ENCODE results near the gene GDF7. TPM values are rescaled to one million over a fixed set of nuclear protein-coding genes. Genes with fewer than 3 reads are reported as not detected.

GDF7 gene
- total and polyA plus RNA-seq, 2 of the 8 experiments (the other 6 are each of a cell fraction or from before 2014, with no cell fraction given), result 0.04 to 0.06 TPM

- WGBS, 2 experiments (ENCODE audit: extremely low coverage in 1 of 2, insufficient coverage in 1 of 2, insufficient read length in 1 of 2, insufficient replicate concordance in 2 of 2, low coverage in 1 of 2, low lambda C conversion rate in 2 of 2, missing lambda C conversion rate in 1 of 2), result 86% methylated on average over 8 of the region's 8 CpGs; no CpG with 5 or more reads in 1 of the 2 experiments
- H3K9me3 ChIP-seq (ENCODE audit: insufficient read depth in 2 of 2, low read depth in 1 of 2, low read length in 1 of 2), result no peaks in the 10 kb centered on the region
- peaks cover 0 to under 1% of the 10 kb centered on the region in 2 experiments for H4K20me1 ChIP-seq (replicated peaks in 1 of 2; ENCODE audit: control insufficient read depth in 1 of 2, insufficient read depth in 2 of 2, low read length in 2 of 2)
- peaks cover 0 to 10% (median 3%) of the 10 kb centered on the region in 4 experiments; a peak in 4 of 7 replicates for H3K4me1 ChIP-seq (replicated peaks in 1 of 4; ENCODE audit: control insufficient read depth in 3 of 4, insufficient read depth in 4 of 4, low read length in 3 of 4)
- no peak overlapping the region for H2BK12ac ChIP-seq (ENCODE audit: low read depth, low read length)
- no peak overlapping the region for H2BK5ac ChIP-seq (ENCODE audit: low read depth, low read length)
- H3K23ac ChIP-seq (ENCODE audit: insufficient read length), result no peak overlapping the region
- FAIRE-seq (no peak), DNase-seq (ENCODE audit: low read depth in 1 of 2, low spot score in 2 of 2) (no peak)
- H2BK20ac ChIP-seq (ENCODE audit: low read length), result no peak overlapping the region
- H3K14ac ChIP-seq (ENCODE audit: insufficient read length), result no peak overlapping the region
- no peaks in the 10 kb centered on the region for H3K79me1 ChIP-seq (ENCODE audit: low read depth, low read length)
- no peak overlapping the region for H2AK5ac ChIP-seq (ENCODE audit: low read depth, low read length)
- no peak overlapping the region for H3K9ac ChIP-seq (replicated peaks in 1 of 4; ENCODE audit: extremely low read depth in 1 of 4, low read depth in 3 of 4, low read length in 3 of 4)
- H3K4me2 ChIP-seq (ENCODE audit: insufficient read depth in 1 of 2, low read depth in 2 of 2, low read length in 2 of 2), result no peak overlapping the region
- no peak overlapping the region for H4K8ac ChIP-seq (ENCODE audit: extremely low read depth, insufficient read depth, low read length)
- no peak overlapping the region for H3K27ac ChIP-seq (ENCODE audit: low read depth, low read length)
- no peak overlapping the region for H2BK120ac ChIP-seq (replicated peaks; ENCODE audit: low read depth, low read length)
- no peak overlapping the region for H3K56ac ChIP-seq (replicated peaks; ENCODE audit: insufficient read length, low read depth, low read length)
- no peaks in the 10 kb centered on the region for H3K27me3 ChIP-seq (replicated peaks in 1 of 4; ENCODE audit: control insufficient read depth in 3 of 4, extremely low read depth in 1 of 4, insufficient read depth in 3 of 4, low read length in 3 of 4)
- H3K36me3 ChIP-seq (ENCODE audit: control insufficient read depth in 2 of 4, insufficient read depth in 4 of 4, low read length in 3 of 4), result peaks cover 0 to 2% (median 0%) of the 10 kb centered on the region in 4 experiments; a peak in 1 of 8 replicates
- TF ChIP-seq POLR2A (IDR thresholded peaks at IDR 0.05; ENCODE audit: control extremely low read depth in 1 of 2, low read depth in 2 of 2, low read length in 2 of 2), result no peak
- no peak for TF ChIP-seq ZNF274 (IDR thresholded peaks at IDR 0.05; ENCODE audit: borderline replicate concordance, extremely low read depth, low read length)
- no peak for TF ChIP-seq JUN (IDR thresholded peaks at IDR 0.05; ENCODE audit: low read depth, low read length)
- no peak for TF ChIP-seq EP300 (IDR thresholded peaks at IDR 0.05; ENCODE audit: borderline replicate concordance in 1 of 2, low read depth in 2 of 2, low read length in 2 of 2)
- no peak for TF ChIP-seq TAF7 (optimal IDR thresholded peaks at IDR 0.05; ENCODE audit: borderline replicate concordance, low read depth, low read length)
- no peak for TF ChIP-seq KDM5A (IDR thresholded peaks at IDR 0.05; ENCODE audit: low read length)
- TF ChIP-seq SUZ12 (IDR thresholded peaks at IDR 0.05; ENCODE audit: low read length), result no peak
- TF ChIP-seq TCF12 (IDR thresholded peaks at IDR 0.05; ENCODE audit: low read depth, low read length), result no peak
- no peaks in the 10 kb centered on the region for H3K79me2 ChIP-seq (ENCODE audit: control insufficient read depth in 1 of 2, insufficient read depth in 2 of 2, low read length in 2 of 2)
- H2AFZ ChIP-seq (ENCODE audit: low read length), result no peak overlapping the region
- H3K4me3 ChIP-seq (ENCODE audit: extremely low read depth in 1 of 4, insufficient read depth in 2 of 4, low read depth in 3 of 4, low read length in 4 of 4), result no peak overlapping the region
- no peak overlapping the region for H4K5ac ChIP-seq (ENCODE audit: insufficient read length, low read depth, low read length)
- H4K91ac ChIP-seq (replicated peaks; ENCODE audit: insufficient read length, low read length), result no peak overlapping the region
- no peaks in the 10 kb centered on the region for H3K23me2 ChIP-seq (ENCODE audit: low read depth, low read length)
- H2BK15ac ChIP-seq (ENCODE audit: low read length), result no peak overlapping the region
- ChIA-PET CTCF (ENCODE audit: partially characterized antibody) (interaction anchor here (0.8 to 6.3 kb wide), 5 partner anchors 11 to 190 kb away, joined by 3 to 37 read pairs (median 6); no protein-coding TSS in a partner anchor), POLR2A (ENCODE audit: partially characterized antibody) (interaction anchor here (0.8 kb wide), 1 partner anchor 174 kb away, joined by 3 read pairs; the partner anchor contains the start of gene RHOB)
- no peak overlapping the region for H3K18ac ChIP-seq (ENCODE audit: extremely low read depth, low read length)
- no peak overlapping the region for H3K4ac ChIP-seq (replicated peaks; ENCODE audit: insufficient read length, low read depth, low read length)
These were observed 46.7 kb upstream of the GDF7 start for GRCh38 chr2:20620271-20620681.

Data from H1 (cell line).